ENCODE results near the gene DDX10. TPM values are rescaled to one million over a fixed set of nuclear protein-coding genes. Genes with fewer than 3 reads are reported as not detected.

Gene DDX10
- total and polyA plus RNA-seq, 9 of the 15 experiments (the other 6 are each of a cell fraction or from before 2014, with no cell fraction given) = 33.9 to 94.6 (median 50.7) TPM

GRCh38 chr11:108872781-108873291 is 208.0 kb downstream of the DDX10 start (continued):
- TF ChIP-seq ZNF324 (CRISPR knock-in tag; IDR thresholded peaks at IDR 0.05) = no peak
- TF ChIP-seq MCM7 (IDR thresholded peaks at IDR 0.05) = no peak

- Histone ChIP-seq H4K20me1 (replicated peaks; ENCODE audit: control insufficient read depth, insufficient read depth, low read length) (no peaks in the 10 kb centered on the region), H3K4me3 (no peak overlapping the region), H3K9me1 (ENCODE audit: control insufficient read depth, insufficient read depth, low read length) (no peaks in the 10 kb centered on the region), H3K36me3 (ENCODE audit: control insufficient read depth, insufficient read depth, low read length) (no peaks in the 10 kb centered on the region), H2AFZ (ENCODE audit: low read depth, low read length) (no peak overlapping the region), H3K9me3 (replicated peaks; ENCODE audit: control insufficient read depth, insufficient read depth, low read depth, low read length) (no peaks in the 10 kb centered on the region), H3K4me1 (replicated peaks in 1 of 2; ENCODE audit: control insufficient read depth in 2 of 2, insufficient read depth in 2 of 2, low read length in 2 of 2) (no peaks in the 10 kb centered on the region), H3K79me2 (ENCODE audit: control insufficient read depth, insufficient read depth, low read length) (no peaks in the 10 kb centered on the region), H3K4me2 (ENCODE audit: insufficient read depth, low read length) (no peak overlapping the region), H3K9ac (ENCODE audit: insufficient read depth in 1 of 2, low read depth in 2 of 2, low read length in 2 of 2) (no peak overlapping the region), H3K27ac (ENCODE audit: extremely low read depth, low read depth, low read length) (no peak overlapping the region), H3K27me3 (ENCODE audit: control insufficient read depth in 2 of 2, insufficient read depth in 2 of 2, low read length in 2 of 2) (no peaks in the 10 kb centered on the region)
- ATAC-seq (no peak), FAIRE-seq (no peak), DNase-seq (ENCODE audit: extremely low read depth in 1 of 4, low spot score in 3 of 4) (no peak)
- ChIA-PET POLR2A (no interaction called here), CTCF (ENCODE audit: low intra/inter-chr PET ratio) (no interaction called here)
- in situ Hi-C loops (cut with MboI) (no loop called here), intact Hi-C loops (cut with micrococcal nuclease) (no loop called here)
- 45% methylated on average over 2 of the region's 2 CpGs for WGBS (ENCODE audit: insufficient coverage, low coverage, missing lambda C conversion rate)
- no TSS peak for BruUV-seq (replicated peaks)
- TF ChIP-seq XRCC5 (IDR thresholded peaks at IDR 0.05; ENCODE audit: low read depth, low read length) = no peak
- TF ChIP-seq PYGO2 (tag; IDR thresholded peaks at IDR 0.05) = no peak
- TF ChIP-seq PTBP1 (IDR thresholded peaks at IDR 0.05; ENCODE audit: low read depth, low read length) = no peak
- TF ChIP-seq ZKSCAN8 (CRISPR knock-in tag; IDR thresholded peaks at IDR 0.05) = no peak
- no peak for TF ChIP-seq NFE2L1 (tag; IDR thresholded peaks at IDR 0.05; ENCODE audit: borderline replicate concordance, low read depth)
- no peak for TF ChIP-seq HMG20A (CRISPR knock-in tag; conservative IDR thresholded peaks at IDR 0.05)
- no peak for TF ChIP-seq ZBTB40 (IDR thresholded peaks at IDR 0.05)
- TF ChIP-seq ZBTB40 (CRISPR knock-in tag; IDR thresholded peaks at IDR 0.05) = no peak
- no peak for TF ChIP-seq ZNF124 (CRISPR knock-in tag; IDR thresholded peaks at IDR 0.05)
- TF ChIP-seq ZNF766 (CRISPR knock-in tag; conservative IDR thresholded peaks at IDR 0.05) = no peak
Measured at GRCh38 chr11:108873310-108873709, 208.4 kb downstream of the DDX10 start.
